Gastrocnemius medialis (tissue), 4 donors: ENCODE measurements around the gene LCLAT1.

Source experiments
- POLR2A ChIP-seq, 2 donors: fragments of 450-650 bp; IDR thresholded peaks; one replicate each; pipeline ENCODE4 v1.6.1; 2017; ENCODE audit warnings: antibody characterized with exemption in 2 of 2, mild to moderate bottlenecking in 2 of 2, moderate library complexity in 2 of 2
- TF ChIP-seq, protein P1 (sequence below), 5 experiments: fragments of 450-650 bp in 3 of 5; fragments of 200-600 bp in 2 of 5; sonication (generic) in 2 of 5; IDR thresholded peaks in 4 of 5; conservative IDR thresholded peaks in 1 of 5; 1 replicate in 4 of 5; 2 replicates in 1 of 5; pipeline ENCODE4 v1.5.1; 2016 to 2019; ENCODE audit warnings: antibody characterized with exemption in 5 of 5, mild to moderate bottlenecking in 3 of 5, moderate library complexity in 3 of 5

DNA sequence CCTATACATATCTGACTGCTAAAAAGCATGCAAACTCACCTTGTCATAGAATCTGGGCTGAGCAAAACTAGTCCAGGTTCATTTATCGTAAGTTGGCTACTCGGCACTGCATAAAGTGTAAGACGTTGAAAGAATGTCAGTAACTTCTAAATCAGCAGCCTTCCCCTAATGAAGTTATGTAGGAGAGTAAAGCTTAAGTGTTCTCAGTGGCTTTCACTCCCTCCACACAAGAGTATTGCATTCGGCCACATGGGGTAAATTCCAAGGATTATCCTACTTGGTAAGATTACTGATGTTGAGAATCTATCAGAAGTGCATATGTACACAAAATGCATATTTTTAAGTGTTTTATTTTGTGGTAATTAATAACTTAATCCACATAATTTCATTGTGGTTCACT lies 130.1 kb downstream of the LCLAT1 start:
- TF ChIP-seq, protein P1, sequence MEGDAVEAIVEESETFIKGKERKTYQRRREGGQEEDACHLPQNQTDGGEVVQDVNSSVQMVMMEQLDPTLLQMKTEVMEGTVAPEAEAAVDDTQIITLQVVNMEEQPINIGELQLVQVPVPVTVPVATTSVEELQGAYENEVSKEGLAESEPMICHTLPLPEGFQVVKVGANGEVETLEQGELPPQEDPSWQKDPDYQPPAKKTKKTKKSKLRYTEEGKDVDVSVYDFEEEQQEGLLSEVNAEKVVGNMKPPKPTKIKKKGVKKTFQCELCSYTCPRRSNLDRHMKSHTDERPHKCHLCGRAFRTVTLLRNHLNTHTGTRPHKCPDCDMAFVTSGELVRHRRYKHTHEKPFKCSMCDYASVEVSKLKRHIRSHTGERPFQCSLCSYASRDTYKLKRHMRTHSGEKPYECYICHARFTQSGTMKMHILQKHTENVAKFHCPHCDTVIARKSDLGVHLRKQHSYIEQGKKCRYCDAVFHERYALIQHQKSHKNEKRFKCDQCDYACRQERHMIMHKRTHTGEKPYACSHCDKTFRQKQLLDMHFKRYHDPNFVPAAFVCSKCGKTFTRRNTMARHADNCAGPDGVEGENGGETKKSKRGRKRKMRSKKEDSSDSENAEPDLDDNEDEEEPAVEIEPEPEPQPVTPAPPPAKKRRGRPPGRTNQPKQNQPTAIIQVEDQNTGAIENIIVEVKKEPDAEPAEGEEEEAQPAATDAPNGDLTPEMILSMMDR (IDR thresholded peaks at IDR 0.05 in 4 of 5, conservative IDR thresholded peaks at IDR 0.05 in 1 of 5) = no peak
- TF ChIP-seq POLR2A (IDR thresholded peaks at IDR 0.05) = no peak
